Activated CD8-positive, alpha-beta T cell treated with anti-CD3 and anti-CD28 coated beads, Interleukin-2, amount 10 ng/mL, durations not matched to agents 7 days and 5 days (primary cell): Measurements from ENCODE around the gene RYR2. TPM values are rescaled to one million over a fixed set of nuclear protein-coding genes. Genes with fewer than 3 reads are reported as not detected.
"Not testable (repeated sequence)": the region's sequence is repeated elsewhere in the genome, so short reads cannot be mapped to it uniquely, and the experiment has no call there.

Source experiments
- ATAC-seq: fragments of 150-1000 bp; cut with Tn5 transposase; one replicate; pipeline ENCODE4 v1.10.0; 2021; ENCODE audit warnings: moderate library complexity
- CTCF ChIA-PET: fragments of 350-600 bp; sonication (Branson Sonifier 250); formaldehyde crosslinking; loops from one replicate; lab custom pipeline; 2021; ENCODE audit warnings: antibody characterized with exemption; lab: Charles Lee
- POLR2A ChIA-PET: fragments of 350-600 bp; sonication (Branson Sonifier 250); formaldehyde crosslinking; loops from one replicate; lab custom pipeline; 2021; ENCODE audit warnings: antibody characterized with exemption; lab: Charles Lee
- DNase-seq: peaks from one replicate; pipeline ENCODE4 v3.0.0-alpha.2; 2020
- H3K27ac Mint-ChIP-seq: one replicate; pipeline ENCODE4 v1.8.0; 2021; ENCODE audit warnings: mild to moderate bottlenecking, mixed read lengths
- H3K27me3 Mint-ChIP-seq: one replicate; pipeline ENCODE4 v1.8.0; 2021; ENCODE audit warnings: low read depth, mixed read lengths
- H3K36me3 Mint-ChIP-seq: one replicate; pipeline ENCODE4 v1.8.0; 2021; ENCODE audit warnings: low read depth, mixed read lengths
- H3K4me1 Mint-ChIP-seq: one replicate; pipeline ENCODE4 v1.8.0; 2021; ENCODE audit warnings: low read depth, mixed read lengths
- H3K4me3 Mint-ChIP-seq: one replicate; pipeline ENCODE4 v1.8.0; 2021; ENCODE audit warnings: mild to moderate bottlenecking, mixed read lengths
- H3K9me3 Mint-ChIP-seq: one replicate; pipeline ENCODE4 v1.8.0; 2022; ENCODE audit warnings: mixed read lengths; ENCODE audit not compliant: insufficient read depth
- total RNA-seq, 2 experiments: library from RNA; stranded (reverse); gene quantifications; one replicate each; pipeline ENCODE4 v1.2.3, GENCODE V29; 2021

RYR2 gene
- total RNA-seq, 2 experiments from 2014 or later: not detected

DNA sequence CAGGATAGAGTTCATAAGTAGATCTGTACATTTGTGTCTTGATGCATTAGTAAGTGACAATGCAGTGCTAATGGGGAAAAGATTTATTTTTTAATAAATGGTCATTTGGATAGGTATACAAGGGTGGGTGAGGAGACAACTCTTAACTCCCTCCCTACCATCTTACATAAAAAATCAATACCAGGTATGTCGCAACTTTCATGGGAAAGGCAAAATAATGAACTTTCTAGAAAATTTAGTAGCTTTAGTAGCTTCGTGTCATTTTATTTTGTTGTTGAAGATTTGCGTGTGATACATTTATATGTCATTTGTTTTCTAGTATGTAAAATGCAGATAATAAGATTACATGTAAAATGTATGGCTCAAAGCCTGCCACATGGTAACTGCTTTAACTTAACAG, 310.8 kb downstream of the RYR2 start:
- CTCF ChIA-PET: no interaction called here
- Mint-ChIP-seq H3K27ac (no peak overlapping the region), H3K36me3 (no peaks in the 10 kb centered on the region), H3K27me3 (no peaks in the 10 kb centered on the region), H3K4me3 (no peak overlapping the region), H3K9me3 (no peaks in the 10 kb centered on the region), H3K4me1 (no peaks in the 10 kb centered on the region)
- POLR2A ChIA-PET: no interaction called here
- DNase-seq (no peak), ATAC-seq (no peak)

DNA sequence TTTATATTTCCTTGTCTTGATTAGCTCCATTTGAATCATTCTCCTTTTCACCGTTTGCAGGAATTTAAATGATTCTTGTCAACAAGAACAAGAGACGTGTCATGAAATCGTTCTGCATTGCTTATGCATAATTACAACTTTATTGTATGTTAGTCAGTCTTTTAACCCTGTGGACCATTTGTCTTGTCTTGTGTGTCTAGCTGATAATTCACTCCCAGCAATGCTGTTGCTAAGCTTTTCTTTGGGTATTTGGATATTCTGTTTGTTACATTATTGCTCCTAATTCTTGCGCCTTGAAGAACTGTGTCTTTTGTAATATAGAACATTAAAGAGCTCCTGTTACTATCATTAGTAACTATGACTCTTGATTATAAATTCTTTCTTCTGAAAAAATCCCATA, 311.9 kb downstream of the RYR2 start:
- ChIA-PET CTCF (no interaction called here), POLR2A (no interaction called here)
- H3K4me1 Mint-ChIP-seq: no peaks in the 10 kb centered on the region
- no peak overlapping the region for H3K27ac Mint-ChIP-seq
- no peak overlapping the region for H3K4me3 Mint-ChIP-seq
- DNase-seq: no peak
- no peaks in the 10 kb centered on the region for H3K9me3 Mint-ChIP-seq
- H3K36me3 Mint-ChIP-seq: no peaks in the 10 kb centered on the region
- no peaks in the 10 kb centered on the region for H3K27me3 Mint-ChIP-seq
- ATAC-seq: no peak

DNA sequence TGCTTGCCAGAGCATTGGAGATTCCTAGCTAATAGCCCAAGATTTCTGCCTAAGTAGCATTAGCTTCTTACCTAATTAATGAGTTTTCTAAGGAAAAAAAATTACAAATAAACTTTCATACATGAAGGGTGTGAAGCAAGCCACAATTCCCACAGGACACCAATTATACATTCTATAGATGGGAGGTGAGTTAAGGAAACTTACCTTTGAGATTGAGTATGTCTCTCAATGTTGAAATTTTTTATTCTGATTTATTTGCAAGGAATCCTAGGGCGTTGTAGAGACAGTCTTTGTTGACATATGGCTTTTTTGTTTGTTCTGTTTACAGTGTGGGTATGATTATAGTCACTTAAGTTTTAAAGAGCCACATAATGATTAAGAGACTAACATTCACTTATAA, 313.0 kb downstream of the RYR2 start:
- ATAC-seq: no peak
- ChIA-PET CTCF (no interaction called here), POLR2A (no interaction called here)
- H3K4me1 Mint-ChIP-seq: no peaks in the 10 kb centered on the region
- H3K4me3 Mint-ChIP-seq: no peak overlapping the region
- H3K36me3 Mint-ChIP-seq: no peaks in the 10 kb centered on the region
- DNase-seq: no peak
- no peaks in the 10 kb centered on the region for H3K27me3 Mint-ChIP-seq
- no peaks in the 10 kb centered on the region for H3K9me3 Mint-ChIP-seq
- no peak overlapping the region for H3K27ac Mint-ChIP-seq

DNA sequence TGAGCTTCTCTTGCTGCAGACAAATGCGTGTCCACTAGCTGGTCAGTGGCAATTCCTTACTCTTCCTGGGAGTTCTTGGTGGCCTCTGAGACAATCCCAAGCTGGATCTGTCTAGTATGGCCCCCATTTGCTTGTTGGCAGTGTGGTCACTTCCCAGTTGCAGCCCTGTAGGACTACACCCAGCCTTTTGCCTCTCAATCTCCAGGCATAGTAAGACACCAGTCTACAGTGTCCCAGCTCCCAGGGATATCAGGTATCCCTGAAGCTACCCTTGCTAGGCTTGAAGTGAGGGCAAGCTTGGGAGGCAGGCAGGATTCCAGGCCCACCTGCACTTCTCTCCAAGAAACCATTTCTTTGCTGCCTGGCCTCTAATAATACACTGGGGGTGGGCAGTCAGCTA, 316.6 kb downstream of the RYR2 start:
- Mint-ChIP-seq H3K27ac (no peak overlapping the region), H3K36me3 (no peaks in the 10 kb centered on the region), H3K4me1 (no peaks in the 10 kb centered on the region), H3K9me3 (no peaks in the 10 kb centered on the region), H3K27me3 (no peaks in the 10 kb centered on the region), H3K4me3 (no peak overlapping the region)
- no peak for DNase-seq
- CTCF ChIA-PET: no interaction called here
- ATAC-seq: no peak
- POLR2A ChIA-PET: no interaction called here

DNA sequence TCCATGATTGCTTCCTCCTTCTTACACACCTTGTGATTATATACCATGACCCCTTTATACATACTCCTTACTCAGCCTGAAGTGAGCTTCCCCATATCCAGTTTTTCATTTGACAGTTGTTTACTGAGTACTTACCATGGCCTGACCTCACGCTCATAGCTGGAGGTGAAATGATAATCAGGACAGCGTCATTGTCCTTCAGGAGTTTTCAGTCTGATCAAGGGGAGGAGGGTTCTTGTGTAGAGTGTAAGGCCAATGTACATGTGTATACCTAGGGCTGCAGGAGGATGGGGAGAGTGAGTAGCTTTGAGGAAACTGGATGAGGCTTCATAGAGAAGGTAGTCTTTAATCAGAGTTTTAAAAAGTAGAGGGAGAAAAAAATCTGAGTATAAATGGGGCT, 325.8 kb downstream of the RYR2 start:
- ChIA-PET CTCF (no interaction called here), POLR2A (no interaction called here)
- no peaks in the 10 kb centered on the region for H3K4me1 Mint-ChIP-seq
- no peaks in the 10 kb centered on the region for H3K9me3 Mint-ChIP-seq
- no peaks in the 10 kb centered on the region for H3K27me3 Mint-ChIP-seq
- no peaks in the 10 kb centered on the region for H3K36me3 Mint-ChIP-seq
- H3K27ac Mint-ChIP-seq: no peak overlapping the region
- DNase-seq (no peak), ATAC-seq (no peak)
- H3K4me3 Mint-ChIP-seq: no peak overlapping the region

DNA sequence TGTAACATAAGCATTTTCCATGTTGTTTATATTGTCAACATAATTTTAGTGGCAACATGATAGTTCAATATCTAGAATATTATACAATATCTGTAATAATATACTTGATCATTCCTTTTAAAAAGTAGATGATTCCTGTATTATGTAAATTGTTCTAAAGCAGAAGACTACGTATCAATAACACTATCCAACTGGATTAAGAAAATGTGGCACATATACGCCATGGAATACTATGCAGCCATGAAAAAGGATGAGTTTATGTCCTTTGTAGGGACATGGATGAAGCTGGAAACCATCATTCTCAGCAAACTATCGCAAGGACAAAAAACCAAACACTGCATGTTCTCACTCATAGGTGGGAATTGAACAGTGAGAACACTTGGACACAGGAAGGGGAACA, 329.5 kb downstream of the RYR2 start:
- POLR2A ChIA-PET, ATAC-seq, CTCF ChIA-PET, DNase-seq, H3K9me3 Mint-ChIP-seq, H3K4me3 Mint-ChIP-seq, H3K36me3 Mint-ChIP-seq, H3K27me3 Mint-ChIP-seq, H3K27ac Mint-ChIP-seq, H3K4me1 Mint-ChIP-seq: not testable (repeated sequence)

DNA sequence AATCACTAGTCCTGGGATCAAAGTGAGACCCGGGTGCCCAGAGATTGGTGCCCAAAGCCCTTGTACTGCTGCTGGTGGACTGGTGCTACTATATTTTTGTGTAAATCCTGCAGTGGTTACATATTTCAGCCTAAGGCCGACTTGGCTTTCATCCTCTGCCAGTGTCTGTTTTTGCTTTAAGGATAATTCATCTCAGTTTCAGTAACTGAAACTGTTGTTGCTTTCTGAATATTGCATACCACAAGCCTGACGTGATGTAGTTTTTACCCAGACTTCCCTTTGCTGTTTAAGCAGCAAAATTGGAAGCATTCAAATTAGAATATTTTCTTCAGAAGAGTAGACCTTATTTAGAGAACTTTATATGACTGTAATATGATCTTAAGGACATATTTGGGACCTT, 341.8 kb downstream of the RYR2 start:
- ATAC-seq (no peak), DNase-seq (no peak)
- CTCF ChIA-PET: no interaction called here
- POLR2A ChIA-PET: no interaction called here
- H3K27ac Mint-ChIP-seq: no peak overlapping the region
- no peaks in the 10 kb centered on the region for H3K4me1 Mint-ChIP-seq
- H3K27me3 Mint-ChIP-seq: no peaks in the 10 kb centered on the region
- no peaks in the 10 kb centered on the region for H3K36me3 Mint-ChIP-seq
- no peaks in the 10 kb centered on the region for H3K9me3 Mint-ChIP-seq
- H3K4me3 Mint-ChIP-seq: no peak overlapping the region

DNA sequence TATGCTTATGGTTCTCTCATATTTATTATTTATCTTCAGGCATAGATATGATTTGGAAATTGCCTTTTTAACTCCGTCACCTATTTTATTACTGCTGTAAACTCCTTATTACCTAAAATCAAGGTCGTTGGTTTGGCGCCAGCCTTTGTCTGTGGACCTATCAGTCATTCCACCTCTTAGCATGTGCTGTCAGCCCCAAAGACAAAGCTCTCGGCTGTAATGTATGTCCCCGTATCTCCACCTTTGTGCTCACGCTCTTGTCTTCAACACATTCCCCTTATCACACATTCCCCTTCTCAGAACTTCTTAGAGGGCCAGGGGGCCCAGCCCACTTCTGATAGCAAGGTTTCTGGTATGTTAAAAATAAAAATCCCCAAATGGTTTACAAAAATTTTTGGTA, 342.2 kb downstream of the RYR2 start:
- DNase-seq (no peak), ATAC-seq (no peak)
- H3K27me3 Mint-ChIP-seq: no peaks in the 10 kb centered on the region
- ChIA-PET POLR2A (no interaction called here), CTCF (no interaction called here)
- no peak overlapping the region for H3K27ac Mint-ChIP-seq
- H3K4me3 Mint-ChIP-seq: no peak overlapping the region
- no peaks in the 10 kb centered on the region for H3K4me1 Mint-ChIP-seq
- H3K36me3 Mint-ChIP-seq: no peaks in the 10 kb centered on the region
- no peaks in the 10 kb centered on the region for H3K9me3 Mint-ChIP-seq

DNA sequence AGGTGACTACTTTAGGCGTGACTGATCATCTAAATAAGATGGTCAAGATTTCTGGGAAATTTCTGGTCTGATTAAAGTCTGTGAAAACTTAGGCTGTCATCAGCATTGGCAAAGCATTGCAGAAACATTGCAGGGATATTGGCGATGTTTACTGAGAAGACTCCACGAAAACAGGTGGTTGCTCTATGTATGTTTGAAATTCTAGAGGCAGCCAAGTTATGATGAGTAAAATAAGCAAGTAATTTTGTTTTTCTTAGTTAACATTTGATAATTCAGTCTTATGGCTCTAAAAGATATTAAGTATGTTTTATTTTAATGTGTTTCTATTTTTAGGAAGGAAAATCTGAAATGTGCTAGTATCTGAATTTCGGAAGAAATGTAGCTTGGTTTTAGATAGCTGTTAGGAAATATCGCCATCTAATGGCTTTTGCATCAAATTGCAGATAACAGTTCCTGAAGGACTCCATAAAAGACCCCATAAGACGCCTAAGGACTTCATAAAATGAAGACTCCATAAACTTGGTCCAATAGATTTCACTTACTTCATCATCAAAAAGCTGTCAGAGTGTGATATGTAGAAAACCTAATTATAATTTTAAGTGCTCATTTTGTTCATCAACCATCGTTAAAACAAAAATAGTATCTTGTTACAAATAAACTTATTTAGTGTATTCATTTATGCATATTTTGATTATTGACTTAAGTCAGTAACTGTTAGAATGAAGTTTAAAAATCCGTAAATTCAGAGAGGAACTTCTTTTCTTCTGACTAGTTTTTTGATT, 344.6 kb downstream of the RYR2 start:
- DNase-seq: no peak
- Mint-ChIP-seq H3K4me1 (no peaks in the 10 kb centered on the region), H3K36me3 (no peaks in the 10 kb centered on the region), H3K27me3 (no peaks in the 10 kb centered on the region), H3K4me3 (no peak overlapping the region), H3K27ac (no peak overlapping the region), H3K9me3 (no peaks in the 10 kb centered on the region)
- no peak for ATAC-seq
- ChIA-PET POLR2A (no interaction called here), CTCF (interaction anchor here (0.6 to 3.2 kb wide), 9 partner anchors 21 to 782 kb away, joined by 3 to 19 read pairs (median 3); partner anchors contain the start of gene HEATR1)

DNA sequence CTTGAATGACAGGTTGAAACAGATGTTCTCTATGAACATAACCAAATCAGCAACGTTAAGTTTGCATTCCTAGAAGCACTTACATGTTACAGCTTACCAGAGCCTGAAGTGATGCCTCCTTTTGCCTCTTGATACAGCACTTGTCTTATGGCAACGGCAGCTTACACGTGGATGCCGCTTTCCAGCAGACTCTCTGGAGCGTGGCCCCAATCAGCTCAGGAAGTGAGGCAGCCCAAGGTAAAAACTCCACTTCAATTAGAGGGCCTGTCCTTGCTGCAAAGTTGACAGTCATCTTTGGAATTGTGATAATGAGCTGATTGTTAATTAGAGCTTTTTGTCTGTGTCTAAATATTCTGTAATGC, 345.1 kb downstream of the RYR2 start:
- Mint-ChIP-seq H3K36me3 (no peaks in the 10 kb centered on the region), H3K4me1 (no peaks in the 10 kb centered on the region), H3K27ac (no peak overlapping the region), H3K27me3 (no peaks in the 10 kb centered on the region), H3K9me3 (no peaks in the 10 kb centered on the region), H3K4me3 (no peak overlapping the region)
- DNase-seq (no peak), ATAC-seq (no peak)
- ChIA-PET POLR2A (no interaction called here), CTCF (interaction anchor here (1.0 to 3.2 kb wide), 7 partner anchors 25 to 783 kb away, joined by 3 to 19 read pairs (median 3); partner anchors contain the start of gene HEATR1)

DNA sequence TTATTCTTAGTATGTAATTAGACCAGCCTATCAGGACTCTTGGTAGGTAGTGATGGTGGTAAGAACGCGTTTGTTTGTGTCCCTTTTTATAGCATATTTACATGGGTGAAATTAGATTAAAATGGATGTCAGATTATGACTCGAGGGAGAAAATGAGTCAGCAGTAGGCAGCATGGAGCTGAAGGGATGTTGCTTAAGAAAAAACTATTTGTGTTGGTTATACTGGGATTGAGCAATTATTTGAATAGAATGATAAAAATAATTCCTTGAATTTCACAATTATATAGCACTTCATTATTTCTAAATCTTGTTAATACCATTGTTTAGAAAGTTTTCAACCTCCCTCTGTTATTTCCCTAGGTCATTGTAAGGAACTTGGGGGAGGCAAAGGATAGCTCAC, 348.8 kb downstream of the RYR2 start:
- CTCF ChIA-PET: no interaction called here
- no peak overlapping the region for H3K27ac Mint-ChIP-seq
- no peaks in the 10 kb centered on the region for H3K4me1 Mint-ChIP-seq
- H3K36me3 Mint-ChIP-seq: no peaks in the 10 kb centered on the region
- DNase-seq: no peak
- POLR2A ChIA-PET: no interaction called here
- H3K27me3 Mint-ChIP-seq: no peaks in the 10 kb centered on the region
- H3K9me3 Mint-ChIP-seq: no peaks in the 10 kb centered on the region
- no peak overlapping the region for H3K4me3 Mint-ChIP-seq
- no peak for ATAC-seq

DNA sequence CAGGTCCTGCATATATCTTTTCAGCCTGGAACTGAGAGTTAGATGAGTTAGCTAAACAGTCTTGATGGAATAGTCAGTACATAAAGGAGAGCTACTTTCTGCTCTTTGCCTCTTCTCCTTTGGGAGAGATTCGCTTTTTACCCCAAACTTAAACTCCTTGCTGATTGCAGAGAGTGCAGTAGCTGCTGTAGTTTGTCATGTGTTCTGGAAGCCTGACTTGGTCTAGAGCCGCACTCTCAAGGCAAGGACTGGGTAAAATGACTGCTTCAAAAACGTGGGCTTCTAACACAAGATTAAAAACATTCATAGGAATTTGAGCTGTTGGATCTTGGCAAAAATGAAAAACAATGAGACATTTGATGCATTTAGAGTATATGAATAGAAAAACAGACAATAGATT, 351.6 kb downstream of the RYR2 start:
- peaks cover 4% of the 10 kb centered on the region for H3K9me3 Mint-ChIP-seq
- no peak overlapping the region for H3K4me3 Mint-ChIP-seq
- no peaks in the 10 kb centered on the region for H3K4me1 Mint-ChIP-seq
- ChIA-PET POLR2A (no interaction called here), CTCF (interaction anchor here (1.2 kb wide), 1 partner anchor 634 kb away, joined by 3 read pairs; no protein-coding TSS in a partner anchor)
- ATAC-seq (no peak), DNase-seq (no peak)
- H3K27ac Mint-ChIP-seq: no peak overlapping the region
- no peaks in the 10 kb centered on the region for H3K36me3 Mint-ChIP-seq
- no peaks in the 10 kb centered on the region for H3K27me3 Mint-ChIP-seq

DNA sequence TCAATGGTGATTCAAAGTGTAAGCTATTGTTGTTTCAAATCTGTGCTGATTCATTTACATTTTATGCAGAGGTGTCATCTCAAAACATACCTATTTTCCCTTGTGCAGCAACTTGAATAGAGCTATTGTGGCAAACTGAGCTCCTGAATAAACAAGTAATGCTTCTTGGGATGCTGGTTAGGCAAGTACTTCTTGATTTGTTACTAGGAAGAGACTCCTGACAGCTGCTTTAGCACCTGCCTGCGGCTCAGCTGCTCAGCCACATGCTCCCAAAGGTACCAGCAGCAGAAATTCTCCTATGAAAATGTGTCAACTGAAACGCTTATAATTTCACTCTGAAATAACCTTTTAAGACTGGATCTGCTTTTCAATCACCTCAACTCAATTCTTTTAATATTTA, 352.3 kb downstream of the RYR2 start:
- POLR2A ChIA-PET: no interaction called here
- ATAC-seq: no peak

More for the DNA sequence above, 352.3 kb downstream of the RYR2 start:
- DNase-seq: no peak
- no peaks in the 10 kb centered on the region for H3K27me3 Mint-ChIP-seq
- no peaks in the 10 kb centered on the region for H3K4me1 Mint-ChIP-seq
- H3K27ac Mint-ChIP-seq: no peak overlapping the region
- H3K4me3 Mint-ChIP-seq: no peak overlapping the region
- H3K9me3 Mint-ChIP-seq: peaks cover 4% of the 10 kb centered on the region
- H3K36me3 Mint-ChIP-seq: no peaks in the 10 kb centered on the region
- CTCF ChIA-PET: interaction anchor here (1.2 kb wide), 1 partner anchor 635 kb away, joined by 3 read pairs; no protein-coding TSS in a partner anchor
